HG03558 (cell line): ENCODE measurements around the gene MAPT.
"Not testable (repeated sequence)": the region's sequence is repeated elsewhere in the genome, so short reads cannot be mapped to it uniquely, and the experiment has no call there.

Experiments used
- ATAC-seq: cut with Tn5 transposase; IDR thresholded peaks from one replicate; pipeline ENCODE4 v1.9.1; 2021; ENCODE audit warnings: moderate number of reproducible peaks; ENCODE audit not compliant: unreplicated experiment; ENCODE audit errors: extremely low read depth

MAPT gene

DNA sequence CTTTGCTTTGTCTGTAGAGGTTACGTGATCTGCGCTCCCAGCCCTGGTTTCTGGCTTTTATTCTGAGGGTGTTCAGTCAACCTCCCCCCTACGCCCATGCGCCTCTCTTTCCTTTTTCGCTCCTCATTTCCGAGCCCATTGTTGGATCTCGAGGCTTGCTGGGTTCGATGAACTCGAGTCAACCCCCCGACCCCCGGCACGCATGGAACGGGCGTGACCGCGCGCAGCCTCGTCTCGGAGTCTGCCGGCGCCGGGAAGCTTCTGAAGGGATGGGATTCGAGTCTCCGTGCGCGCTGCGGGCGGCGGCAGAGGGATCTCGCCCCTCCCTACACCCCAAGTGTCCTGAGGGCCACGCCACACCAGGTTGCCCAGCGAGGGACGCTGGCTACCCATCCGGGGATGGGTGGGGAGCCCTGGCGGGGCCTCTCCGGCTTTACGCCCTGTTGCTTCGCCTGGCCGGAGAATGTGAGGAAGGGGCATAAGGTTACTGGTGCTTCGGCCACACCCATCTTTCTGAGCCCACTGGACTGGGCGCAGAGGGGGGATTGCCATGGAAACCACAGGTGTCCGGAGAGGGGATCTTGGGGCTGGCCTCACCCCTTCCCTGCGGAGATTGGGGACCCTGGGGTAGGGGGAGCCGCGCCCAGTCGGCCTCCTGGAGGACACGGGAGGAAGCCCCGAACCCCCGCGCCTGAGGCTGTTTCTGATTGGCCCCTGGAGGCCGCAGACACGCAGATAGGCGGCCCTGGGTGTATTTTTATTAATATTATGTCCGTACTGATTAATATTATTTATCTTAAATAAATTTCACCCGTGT lies 1.8 kb downstream of the MAPT start:
- no peak for ATAC-seq

DNA sequence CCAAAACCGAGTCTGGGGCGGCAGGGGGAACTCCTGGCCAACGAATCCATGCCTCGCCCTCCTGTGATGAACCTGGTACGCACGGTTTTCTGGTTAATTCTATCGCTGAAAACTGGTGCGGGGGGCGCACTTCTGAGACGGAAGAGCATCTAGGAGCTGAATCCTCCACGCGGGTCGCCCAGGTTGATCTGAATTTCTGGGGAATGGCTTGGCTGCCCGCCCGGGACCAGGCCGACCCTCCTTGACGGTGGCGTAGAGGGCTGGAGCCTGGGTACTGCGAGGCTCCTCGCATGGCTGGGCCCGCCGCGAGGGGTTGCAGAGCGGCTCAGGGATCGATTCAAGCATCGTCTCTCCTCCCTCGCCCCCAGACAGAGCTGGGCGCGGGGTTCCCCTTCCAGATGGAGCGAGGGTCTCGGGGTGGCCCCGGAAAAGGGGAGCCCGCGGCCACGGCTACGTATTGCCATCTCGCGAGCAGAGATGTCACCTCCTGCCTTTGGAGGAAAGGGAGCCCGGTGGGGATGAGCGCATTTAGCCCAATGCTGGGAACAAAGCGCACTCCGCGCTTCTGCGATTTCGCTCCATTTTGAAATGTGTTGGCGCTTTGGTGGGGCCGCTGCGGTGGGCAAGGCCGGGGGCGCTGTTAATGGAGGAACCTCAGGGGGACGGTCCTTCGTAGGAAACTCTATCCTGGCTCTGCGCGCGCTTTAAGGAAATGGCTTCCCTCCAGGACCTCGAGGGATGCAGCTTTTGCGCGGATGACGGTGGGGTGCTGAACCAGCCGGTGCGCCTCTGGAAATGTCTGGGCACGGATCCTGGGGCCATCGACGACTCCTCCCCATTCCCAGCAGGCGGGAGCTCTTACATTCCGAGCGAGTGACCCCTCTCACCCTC lies 2.7 kb downstream of the MAPT start:
- ATAC-seq = no peak

DNA sequence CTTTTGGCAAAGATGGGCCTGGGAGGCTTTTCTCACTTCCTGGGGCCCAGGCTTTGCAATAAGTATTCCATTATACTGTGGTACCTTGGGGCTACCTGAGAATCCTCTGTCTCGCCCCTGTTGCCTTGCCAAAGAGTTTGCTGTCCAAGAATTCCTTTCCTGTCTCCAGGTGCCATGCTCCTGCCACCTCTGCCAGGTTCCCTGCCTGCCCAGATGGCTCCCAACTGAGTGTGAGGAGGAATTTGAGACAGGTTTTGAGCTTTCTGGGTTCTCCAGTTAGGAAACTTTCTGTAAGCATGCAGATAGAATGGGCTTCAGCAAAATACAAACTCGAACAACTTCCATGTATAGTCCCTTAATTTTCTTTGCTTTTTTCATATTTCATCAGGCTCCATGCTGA lies 5.8 kb downstream of the MAPT start:
- no peak for ATAC-seq

DNA sequence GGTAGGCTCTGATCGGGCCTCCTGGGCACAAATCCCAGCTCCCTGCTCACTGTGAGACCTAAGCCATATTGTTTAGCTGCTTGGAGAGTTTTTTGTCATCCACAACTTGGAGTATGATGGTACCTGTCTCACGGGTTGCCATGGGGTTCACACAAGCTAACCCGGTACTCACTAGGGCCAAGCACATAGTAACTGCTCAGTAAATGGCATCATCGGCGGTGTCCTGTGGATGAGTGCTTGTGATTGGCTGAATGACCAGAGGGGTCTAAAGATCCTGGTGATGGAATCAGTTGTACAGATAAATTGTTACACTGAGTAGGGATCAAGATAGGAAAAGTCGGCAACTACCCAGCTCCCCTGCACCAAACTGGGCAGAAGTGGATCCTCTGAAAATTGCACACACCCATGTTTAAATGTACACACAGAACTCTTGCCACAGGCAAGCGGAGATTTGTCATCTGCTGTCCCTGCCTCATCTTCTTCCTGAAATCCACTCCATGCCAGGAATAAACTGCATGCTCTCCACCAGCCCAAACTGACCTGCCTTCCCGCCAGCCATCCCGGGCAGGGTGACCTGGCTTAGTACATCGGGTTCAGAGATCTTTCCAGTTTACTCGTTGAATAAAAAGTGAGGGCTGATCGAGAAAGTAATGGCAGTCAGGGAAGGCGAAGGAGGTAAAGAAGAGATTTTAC lies 6.5 kb downstream of the MAPT start:
- ATAC-seq = no peak

DNA sequence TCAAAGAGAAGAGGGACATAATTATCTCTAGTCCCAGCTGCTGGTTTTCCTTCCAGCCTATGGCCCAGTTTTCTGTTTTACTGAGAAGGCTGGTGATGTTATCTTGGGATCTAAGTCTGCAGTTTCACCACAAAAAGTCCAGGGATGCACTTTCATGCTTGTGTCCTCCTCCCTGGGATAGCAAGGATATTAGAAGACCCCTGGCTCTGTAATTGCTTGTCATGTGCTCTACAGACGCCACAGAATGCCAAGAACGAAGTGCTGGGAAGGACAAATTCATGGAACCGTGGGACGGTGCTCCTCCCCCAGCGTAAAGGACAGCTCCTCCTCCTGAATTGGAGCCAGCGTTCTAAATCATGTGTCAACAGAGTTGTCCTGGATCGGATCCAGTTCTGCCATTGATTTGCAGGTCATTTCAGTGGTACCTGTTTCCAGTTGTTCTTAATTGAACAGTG lies 8.6 kb downstream of the MAPT start:
- no peak for ATAC-seq

DNA sequence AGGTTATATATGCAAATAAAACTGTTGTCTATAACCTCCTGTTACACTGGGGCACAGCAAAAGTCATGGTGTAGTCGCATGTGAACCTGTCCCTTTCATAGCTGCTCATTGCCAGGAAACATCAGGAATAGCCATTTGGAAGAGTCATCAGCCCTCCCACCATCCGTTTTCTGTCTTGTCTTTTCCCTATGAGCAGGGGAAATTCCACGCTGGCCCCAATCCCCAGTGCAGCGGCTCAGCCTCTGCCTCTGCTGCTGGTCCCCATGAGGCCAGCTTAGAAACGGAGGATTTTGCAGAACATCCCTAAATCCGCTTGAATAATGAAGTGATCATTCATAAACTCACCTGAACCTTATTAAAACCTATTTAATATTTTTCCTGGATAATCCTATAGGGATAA lies 10.5 kb downstream of the MAPT start:
- ATAC-seq = no peak

DNA sequence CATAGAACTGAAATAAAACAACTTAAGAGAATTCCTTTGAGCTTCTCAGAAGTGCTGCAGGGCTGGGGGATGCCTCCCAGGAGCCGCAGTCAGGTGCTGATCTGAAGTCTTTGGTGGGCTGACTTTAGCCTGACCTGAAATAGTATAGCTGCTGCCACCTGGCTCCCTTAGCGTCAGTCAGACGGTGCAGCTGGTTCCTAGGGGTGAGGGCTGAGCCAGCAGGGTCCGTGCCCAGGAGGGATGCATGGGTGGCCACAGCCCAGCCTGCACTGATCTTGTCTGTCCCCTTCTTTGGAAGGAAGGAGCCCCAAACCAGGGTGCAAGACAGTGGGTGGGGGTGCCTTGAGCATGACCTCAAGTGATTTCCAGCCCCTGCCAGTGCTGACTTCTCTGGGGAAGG lies 11.5 kb downstream of the MAPT start:
- no peak for ATAC-seq

DNA sequence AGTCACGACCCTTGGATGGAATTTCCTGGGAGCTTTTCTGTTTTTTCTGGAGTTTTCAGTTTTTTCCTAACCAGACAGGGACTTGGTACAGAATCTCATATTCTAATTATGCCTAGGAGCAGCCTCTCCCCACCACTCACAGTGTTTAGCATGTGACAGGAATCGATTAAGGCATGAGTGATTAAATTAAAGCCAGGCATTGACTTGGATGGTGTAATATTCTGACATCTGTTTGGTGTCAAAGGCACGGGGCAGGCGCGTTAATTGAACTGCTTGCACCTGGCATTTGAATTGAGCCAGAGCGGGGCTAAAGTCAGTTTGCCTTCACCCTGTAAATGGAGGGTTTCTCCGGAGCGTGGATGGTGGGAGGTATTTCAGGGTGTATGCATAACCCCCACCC lies 11.9 kb downstream of the MAPT start:
- ATAC-seq = no peak

DNA sequence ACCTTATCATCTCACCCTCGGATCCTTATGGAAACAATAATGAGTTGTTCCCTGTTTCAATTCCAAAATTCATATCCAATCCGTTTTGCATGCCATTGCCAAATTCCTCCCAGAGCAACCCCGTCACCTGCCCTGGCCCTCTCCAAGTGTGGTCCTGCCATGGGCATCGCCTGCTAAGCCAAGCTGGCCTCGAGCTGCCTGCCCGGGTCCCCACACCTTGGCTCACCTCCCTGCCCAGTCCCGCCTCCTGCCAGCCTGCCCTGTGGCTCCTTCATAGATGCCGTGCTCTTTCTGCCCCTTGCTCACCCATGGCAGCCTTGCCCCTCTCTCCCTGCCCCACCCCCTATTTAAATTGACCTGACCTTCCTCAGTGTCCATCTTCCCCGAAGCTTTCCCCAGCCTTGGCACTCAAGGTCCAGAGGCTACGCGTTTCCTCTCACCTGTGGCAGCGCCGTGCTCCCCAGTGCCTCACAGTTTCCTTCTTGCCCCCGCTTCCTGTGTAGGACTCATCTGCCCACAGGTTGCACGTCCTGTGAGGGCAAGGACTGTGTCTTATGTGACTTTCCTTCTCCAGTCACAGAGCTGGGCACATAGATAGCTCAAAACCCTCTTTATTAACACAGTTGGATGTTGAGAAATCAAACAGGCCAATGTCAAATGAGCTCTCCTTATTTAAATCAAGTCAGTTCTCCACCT lies 12.7 kb downstream of the MAPT start:
- no peak for ATAC-seq

DNA sequence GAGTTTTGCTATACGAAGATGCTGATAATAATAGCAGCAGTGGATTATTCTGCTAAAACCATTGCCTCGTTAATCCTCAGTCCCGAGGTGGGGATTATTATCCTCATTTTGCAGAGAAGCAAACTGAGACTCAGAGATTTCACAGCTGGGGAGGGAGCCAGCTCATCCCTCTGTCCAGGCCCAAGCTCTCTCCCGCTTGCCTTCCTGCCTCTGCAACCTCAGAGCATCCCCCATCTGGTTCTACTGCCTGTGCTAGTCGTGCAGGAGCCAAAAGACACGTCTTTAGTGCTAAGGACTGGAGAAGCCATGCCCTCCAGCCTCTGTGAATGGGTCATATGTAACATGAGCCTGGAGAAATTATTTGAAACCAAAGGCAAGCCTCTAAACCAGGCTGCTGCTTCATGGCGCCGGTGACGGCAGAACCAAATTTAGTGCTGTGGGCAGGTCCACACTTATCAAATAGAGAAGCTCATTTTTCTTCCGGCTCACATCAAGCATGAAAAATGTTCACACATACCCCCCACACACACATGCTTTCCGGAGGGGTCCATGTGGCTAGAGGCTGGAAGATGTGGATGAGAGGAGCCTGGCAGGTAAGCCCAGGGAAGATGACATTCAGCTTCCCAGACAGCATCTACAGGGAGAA lies 13.5 kb downstream of the MAPT start:
- ATAC-seq = no peak

DNA sequence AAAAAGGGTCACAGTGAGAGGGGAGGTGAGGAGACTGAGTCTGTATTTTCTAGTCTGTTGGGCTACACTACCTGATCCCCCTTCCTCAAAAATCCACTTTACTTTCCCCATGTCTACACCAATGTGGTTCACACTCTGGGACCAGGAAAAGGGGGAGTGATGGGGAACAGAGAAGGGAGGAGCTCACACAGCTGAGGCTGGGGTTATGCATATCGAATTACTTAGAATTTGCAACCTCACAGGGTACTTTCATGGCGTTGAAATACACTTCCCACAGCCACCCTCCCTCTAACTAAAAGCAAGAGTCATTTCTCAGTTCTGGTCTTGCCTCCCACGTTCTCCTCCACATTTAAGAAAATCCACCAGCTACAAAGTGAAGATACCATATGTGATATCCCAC lies 14.1 kb downstream of the MAPT start:
- ATAC-seq = no peak

DNA sequence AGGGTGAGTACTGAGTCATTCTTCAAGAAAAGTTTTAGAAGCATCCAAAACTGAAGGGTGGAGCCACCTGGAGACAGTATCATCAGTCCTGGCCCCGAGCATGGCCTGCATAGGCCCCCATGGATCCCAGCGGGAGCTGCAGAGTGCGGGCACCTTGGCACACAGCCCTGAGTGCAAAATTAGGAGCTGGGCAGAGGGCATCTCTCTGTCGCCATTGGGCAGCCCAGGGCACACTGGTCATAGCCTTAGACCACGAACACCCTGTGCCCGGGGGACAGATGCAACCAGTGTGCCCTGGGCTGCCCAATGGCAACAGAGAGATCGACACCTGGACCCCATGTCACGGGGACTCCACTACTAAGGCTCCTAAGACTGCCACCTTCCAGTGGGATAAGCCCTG lies 14.6 kb downstream of the MAPT start:
- ATAC-seq = no peak

DNA sequence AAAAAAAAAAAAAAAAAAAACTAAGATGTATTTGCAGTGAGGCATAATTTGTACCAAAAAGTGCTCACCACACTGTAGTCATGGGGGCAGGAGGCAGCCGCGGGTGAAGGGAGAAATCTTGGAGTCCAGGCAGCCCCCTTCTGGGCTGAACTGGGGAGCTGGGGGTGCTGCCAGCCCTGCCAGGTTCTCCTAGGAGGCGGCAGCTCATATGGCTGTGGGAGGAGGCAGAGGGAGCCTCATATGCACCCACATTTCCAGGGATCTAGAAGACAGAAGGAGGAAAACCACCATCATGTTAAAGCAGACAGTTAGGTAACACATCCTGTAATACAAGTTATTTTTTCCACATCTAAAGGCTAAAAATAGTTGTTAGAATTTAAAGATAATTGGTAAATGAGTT lies 16.3 kb downstream of the MAPT start:
- no peak for ATAC-seq

DNA sequence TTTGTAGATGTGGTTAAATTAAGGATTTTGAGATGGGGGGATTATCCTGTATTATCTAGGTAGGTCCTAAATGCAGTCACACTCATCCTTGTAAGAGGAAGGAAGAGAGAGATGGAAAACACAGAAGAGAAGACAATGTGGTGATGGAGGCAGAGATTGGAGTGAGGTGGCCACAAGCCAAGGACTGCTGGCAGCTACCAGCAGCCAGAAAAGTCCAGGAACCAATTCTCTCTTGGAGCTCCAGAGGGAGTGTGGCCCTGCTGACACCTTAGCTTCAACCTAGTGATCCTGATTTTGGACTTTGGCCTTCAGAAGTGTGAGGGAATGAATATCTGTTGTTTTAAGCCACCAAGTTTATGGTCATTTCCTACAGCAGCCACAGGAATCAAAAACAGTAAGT lies 18.0 kb downstream of the MAPT start:
- no peak for ATAC-seq

DNA sequence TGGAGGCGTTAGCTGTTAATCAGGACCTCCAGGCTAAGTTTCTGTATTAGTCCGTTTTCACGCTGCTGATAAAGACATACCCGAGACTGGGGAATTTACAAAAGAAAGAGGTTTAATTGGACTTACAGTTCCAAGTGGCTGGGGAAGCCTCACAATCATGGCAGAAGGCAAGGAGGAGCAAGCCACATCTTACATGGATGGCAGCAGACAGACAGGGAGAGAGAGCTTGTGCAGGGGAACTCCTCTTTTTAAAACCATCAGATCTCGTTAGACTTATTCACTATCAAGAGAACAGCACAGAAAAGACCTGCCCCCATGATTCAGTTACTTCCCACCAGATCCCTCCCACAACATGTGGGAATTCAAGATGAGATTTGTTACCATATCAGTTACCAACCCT lies 18.7 kb downstream of the MAPT start:
- ATAC-seq = not testable (repeated sequence)

DNA sequence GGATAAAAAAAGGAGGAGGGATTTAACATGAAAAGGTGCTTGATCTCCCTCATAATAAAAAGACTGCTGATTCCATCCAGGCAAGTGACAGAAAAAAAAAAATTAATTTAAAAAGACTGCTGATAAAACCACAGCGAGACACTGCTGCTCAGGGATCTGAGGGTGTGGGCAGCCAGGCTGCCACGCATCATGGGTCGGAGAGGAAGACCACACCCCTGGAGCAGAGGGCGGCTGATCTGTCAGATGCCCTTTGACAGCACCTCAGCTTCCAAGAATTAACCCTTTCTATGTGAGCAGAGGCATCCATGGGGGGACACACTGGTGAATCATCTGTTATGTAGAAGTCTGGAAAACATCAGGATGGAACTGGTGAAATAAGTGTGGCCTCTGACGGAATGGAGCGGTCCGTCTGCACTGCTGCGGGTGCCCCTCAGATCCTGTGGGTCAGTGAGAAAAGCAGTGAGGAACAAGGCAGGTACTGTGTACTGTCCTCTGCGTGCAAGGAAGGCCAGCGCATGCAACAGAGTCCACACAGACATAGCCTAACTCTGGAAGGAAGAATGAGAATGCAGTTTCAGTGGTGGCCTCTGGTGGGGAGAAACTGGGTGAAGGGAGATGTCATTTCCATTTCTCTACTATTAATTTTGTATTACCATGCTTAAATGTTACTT lies 19.8 kb downstream of the MAPT start:
- ATAC-seq = no peak

DNA sequence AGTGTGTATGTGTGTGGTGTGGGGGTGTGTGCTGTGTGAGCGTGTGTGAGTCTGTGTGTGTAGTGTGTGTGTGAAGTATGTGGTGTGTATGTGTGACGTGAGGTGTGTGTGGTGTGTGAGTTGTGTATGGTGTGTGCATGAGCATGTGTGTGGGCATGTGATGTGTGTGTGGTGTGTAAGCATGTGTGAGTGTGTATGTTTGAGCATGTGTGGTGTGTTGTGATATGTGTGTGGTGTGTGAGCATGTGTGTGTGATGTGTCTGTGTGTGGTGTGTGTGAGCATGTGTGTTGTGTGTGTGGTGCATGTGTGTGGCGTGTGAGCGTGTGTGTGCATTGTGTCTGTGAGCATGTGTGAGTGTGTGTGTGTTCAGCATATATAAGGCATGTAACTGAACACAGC lies 20.9 kb downstream of the MAPT start:
- no peak for ATAC-seq

DNA sequence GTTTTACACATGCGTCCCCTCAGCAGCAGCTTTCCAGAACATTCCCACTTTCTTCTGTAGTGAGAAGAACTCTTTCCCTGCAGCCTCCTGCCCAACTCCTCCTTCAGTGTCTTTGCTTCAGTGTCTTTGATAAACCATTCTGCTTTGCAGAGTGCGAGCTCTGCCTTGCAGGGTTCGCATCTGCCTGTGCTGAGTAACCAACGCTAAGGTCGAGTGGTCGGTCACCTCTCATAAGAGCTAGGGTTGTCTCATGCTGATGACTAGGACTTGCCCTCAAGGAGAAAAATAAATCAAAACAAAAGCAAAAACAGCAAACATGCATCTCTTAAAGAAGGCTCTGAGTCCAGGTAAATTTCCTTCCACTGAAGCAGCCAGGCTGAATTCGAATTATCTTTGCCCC lies 22.7 kb downstream of the MAPT start:
- ATAC-seq = no peak

DNA sequence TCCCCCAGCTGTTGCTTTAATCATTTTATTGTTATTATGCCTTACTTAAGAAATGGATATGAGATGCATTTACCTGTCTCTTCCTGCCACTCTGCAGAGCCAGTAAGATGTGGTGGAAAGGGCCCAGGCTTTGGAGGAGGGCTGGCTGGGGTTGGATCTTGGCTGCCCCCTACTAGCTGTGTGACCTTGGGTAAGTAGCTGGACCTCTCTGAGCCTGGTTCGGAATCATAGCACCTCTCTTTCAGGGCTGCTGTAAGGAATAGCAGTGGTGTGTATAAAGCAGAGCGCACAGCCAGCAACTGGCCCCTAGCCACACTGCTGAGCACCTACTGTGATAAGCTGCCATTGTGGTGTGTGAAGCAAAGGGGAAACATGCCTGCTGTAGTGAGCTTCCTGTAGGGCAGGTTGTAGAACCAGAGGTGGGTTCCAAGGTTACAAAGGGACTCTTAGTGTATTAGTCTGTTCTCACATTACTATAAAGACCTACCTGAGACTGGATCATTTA lies 23.9 kb downstream of the MAPT start:
- ATAC-seq = no peak
